Suppressor macrophage (primary cell): Measurements from ENCODE around the gene TBL1X.
"Not testable (repeated sequence)": the region's sequence is repeated elsewhere in the genome, so short reads cannot be mapped to it uniquely, and the experiment has no call there.

Experiments
- DNase-seq, 4 experiments: peaks; one replicate each; pipeline ENCODE4 v3.0.0-alpha.2; 2020 to 2022

Gene TBL1X

GRCh38 chrX:9710332-9710731, 245.5 kb downstream of the TBL1X start:
- no peak for DNase-seq

- no peak for DNase-seq
These were observed 252.5 kb downstream of the TBL1X start for GRCh38 chrX:9717376-9717775.

DNA sequence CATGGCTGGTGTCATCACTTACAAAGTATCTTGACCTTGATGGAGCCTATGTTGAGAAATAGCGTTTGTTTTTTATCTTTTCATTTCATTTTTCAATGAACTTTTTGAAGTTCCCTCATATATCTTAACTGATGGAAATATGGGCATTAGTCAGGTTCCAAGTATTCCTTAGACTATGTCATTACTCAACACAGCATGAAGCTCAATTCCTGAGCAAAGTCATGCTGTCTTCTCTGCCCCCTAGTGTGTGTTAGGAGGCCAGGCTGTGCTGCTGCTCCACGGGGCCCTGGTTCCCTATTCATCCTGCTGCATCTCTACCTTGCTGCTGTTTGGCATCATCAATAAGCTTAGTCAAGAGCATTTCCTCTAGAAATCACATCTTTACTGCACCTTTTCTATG, 259.9 kb downstream of the TBL1X start:
- no peak for DNase-seq

DNA sequence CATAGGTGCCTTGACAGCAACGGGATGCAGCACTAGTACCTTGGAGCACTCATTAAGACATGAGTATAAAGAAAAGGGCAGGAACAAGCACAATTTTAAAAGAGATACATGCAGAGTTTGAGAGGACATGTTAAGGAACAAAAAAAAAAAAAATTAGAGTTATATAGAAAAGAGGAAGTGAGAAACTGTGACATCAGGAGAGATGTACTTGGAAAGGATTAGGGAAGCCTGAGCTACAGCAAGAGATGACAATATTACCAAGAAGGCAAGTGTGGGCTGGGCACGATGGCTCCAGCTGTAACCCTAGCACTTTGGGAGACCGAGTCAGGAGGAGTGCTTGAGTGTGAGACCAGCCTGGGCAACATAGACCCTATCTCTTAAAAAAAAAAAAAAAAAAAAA, 263.4 kb downstream of the TBL1X start:
- peak; percentile 2 to 64 (median 38) for DNase-seq

DNA sequence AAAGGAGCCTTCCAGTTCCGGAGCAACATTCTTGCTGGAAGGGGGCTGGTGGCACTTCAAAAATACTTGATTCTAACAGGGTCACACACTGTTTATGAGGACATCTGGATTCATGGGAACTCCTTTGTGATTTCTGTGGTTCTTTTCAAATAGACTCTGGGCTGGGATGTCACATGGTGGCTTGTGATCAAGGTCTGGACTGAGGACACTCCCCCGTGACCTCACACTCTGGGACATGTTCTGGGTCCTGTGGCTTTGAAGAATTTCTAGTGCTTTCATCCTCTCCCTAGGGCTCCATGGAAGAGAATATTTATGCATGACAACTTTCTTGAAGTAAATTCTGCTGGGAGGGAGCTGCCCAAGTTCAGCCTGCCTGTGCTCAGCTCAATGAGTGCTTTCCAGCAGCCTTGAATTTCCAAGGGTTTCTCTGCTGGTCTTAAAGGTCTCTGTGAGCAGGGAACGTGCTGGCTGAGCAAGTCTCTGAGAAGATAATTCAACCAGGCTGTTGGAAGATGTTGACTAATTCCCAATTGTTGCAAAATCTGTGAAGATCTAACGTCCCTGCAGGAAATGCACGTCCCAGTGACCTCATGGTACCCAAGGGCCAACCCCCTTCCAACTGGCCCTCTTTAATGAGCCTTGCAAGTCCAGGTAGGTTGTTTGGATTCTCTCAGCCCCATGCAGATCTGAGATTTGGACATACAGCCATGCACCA, 264.5 kb downstream of the TBL1X start:
- DNase-seq = no peak

GRCh38 chrX:9730078-9730477, 265.2 kb downstream of the TBL1X start:
- DNase-seq = no peak

GRCh38 chrX:9730752-9731151, 265.9 kb downstream of the TBL1X start:
- no peak for DNase-seq

GRCh38 chrX:9737363-9737762, 272.5 kb downstream of the TBL1X start:
- no peak for DNase-seq

GRCh38 chrX:9738151-9738550, 273.3 kb downstream of the TBL1X start:
- DNase-seq = no peak

DNA sequence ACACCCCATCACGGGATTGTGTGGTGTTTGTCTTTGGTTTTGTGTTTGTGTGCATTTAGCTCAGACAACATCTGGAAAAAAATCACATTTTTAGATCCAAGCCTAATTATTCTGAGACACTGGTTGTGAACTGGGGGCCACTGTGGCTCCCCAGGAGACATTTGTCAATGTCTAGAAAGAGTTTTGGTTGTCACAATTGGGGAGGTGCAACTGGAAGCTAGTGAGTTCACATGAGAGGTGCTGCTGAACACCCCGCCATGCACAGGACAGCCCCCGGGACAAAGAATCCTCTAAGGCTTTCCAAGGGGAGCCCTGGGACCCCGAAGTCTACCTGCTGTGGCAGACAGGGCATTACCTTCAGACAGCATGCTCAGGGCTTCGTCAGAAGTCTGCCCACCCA, 274.3 kb downstream of the TBL1X start:
- DNase-seq = no peak

DNA sequence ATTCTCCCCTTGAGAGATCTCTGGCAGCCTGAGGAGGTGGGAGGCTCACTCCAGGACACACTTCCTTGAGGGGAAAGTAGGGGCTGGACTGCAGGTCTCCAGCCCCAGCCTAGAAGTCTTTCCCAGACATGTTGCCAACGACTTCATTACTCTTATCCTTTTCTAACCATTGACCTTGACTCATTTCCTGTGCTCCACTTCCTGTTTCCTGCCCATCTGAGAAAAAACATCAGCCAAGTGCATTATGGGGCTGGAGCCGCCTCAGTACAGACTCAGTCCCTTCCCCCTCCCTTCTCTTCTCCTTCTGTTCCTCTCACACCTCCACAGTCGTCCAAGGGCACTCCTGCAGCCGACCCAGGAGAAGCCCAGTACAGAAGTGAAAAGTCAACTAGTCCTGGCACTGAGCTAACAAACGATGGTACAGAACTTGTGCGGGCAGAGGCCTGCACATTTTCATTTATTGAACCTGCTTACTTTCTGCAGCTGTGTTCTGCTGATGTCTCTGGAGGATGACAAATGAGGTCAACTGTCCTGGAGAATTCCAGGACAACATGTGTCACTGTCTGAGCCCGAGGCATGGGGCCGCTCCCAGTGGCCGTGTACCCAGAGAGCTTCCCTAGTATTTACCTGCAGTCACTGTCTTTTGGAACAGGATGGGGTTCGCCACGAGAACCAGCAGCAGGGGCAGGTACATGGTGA, 280.7 kb downstream of the TBL1X start:
- peak in 3 of 4 experiments; percentile 6 to 18 (median 10) for DNase-seq

DNA sequence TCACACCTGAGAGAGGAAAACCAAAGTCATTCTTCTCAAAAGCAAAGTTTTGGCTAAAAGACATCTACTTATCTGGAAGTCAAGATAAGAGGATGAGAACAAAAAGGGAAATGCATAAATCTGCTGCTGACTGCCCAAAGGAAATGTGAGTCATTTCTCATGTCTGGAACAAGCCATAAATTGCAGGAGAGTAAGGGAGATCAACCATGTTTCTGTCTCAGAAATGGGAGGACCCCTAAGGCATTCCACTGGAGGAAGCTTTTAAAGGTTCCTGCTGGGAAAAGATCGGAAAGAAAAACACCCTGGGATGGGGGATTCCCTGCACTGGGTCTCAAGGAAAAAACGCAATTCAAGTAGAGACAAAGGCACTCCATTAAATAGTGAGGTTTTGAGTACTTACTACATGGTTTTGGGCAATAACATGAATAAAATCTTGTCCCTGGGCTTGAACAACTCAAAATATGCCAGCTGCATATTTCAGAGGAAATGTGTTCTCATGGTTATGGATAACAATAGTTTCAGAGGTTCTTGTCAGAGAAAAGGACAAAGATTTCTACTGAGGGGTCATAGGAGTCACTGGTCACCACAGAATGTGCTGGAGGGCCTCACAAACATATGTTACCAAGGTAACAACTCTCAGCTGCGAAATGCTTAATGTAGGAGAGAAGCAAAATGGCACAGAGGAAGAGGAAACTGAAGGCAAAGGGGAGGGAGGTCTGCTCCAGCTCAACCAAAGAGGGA, 281.5 kb downstream of the TBL1X start:
- DNase-seq = peak in 2 of 4 experiments; percentile 25 to 26

- no peak for DNase-seq
These were observed 282.8 kb downstream of the TBL1X start for GRCh38 chrX:9747644-9748043.

DNA sequence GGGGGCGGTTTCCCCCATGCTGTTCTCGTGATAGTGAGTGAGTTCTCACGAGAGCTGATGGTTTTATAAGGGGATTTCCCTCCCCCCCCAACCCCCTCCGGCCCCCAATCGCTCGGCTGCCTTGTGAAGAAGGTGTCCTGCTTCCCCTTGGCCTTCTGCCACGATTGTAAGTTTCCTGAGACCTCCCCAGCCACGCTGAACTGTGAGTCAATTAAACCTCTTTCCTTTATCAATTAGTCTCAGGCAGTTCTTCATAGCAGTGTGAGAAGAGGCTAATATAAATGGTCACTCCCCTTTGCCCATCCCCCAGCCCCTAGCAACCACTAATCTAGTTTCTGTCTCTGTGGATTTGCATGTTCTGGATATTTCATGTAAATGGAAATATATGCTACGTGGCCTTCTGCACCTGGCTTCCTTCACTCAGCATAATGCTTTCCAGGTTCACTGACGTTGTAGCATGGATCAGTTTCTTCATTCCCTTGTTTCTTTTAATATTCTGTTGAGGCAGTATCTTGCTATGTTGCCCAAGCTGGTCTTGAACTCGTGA, 284.4 kb downstream of the TBL1X start:
- DNase-seq = no peak

GRCh38 chrX:9757366-9757765, 292.5 kb downstream of the TBL1X start:
- DNase-seq = no peak

DNA sequence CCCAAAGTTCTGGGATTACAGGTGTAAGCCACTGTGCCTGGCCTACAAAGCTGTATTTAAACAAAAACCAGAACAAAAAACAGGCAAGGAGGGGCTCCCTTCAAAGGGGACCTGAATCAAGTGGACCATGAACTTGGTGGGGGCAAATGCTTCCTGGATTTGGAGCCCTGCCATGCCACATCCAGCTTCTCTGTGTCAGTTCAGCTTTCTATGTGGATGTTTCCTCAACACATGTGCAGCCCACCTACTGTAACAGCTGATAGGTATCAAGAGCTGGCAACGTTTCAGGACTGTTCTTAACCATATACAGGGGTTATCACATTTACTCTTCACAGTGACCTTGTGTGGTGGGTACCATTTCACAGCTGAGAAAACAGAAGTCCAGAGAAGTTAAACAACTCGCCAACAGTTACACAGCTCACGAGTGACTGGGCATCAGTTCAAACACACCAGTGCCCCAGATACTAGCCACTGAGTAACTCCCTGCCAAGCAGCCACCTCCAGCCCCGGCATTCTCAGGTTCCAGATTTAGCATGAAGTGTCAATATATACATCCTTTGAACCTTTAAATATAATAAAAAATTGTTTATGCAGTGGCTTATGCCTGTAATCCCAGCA, 293.3 kb downstream of the TBL1X start:
- DNase-seq = no peak

GRCh38 chrX:9759337-9759736, 294.5 kb downstream of the TBL1X start:
- DNase-seq = no peak

DNA sequence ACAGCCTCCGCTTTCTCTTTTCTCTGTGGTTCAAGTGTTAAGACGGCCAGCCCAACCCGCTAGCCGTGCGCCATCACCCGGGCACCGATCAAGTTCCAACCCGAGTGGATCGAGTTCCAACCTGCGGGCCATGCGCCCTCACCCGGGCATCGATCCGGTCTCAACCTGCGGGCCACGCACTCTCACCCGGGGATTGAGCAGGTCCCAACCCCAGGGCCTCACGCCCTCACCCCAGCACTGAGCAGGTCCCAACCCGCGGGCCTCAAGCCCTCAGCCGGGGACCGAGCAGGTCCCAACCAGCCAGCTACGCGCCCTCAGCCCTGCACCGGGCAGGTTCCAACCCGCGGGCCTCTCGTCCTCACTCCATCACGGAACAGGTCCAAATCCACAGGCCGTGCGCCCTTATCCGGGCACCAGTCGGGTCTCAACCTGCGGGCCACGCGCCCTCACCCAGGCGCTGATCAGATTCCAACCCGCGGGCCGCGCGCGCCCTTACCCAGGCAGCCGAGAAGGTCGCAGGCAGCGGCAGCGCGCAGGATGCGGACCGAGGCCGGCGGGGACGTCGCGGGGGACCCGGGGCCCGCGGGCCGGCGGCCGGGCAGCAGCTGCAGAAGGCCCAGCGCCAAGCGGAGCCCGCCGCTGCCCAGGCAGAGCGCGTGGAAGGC, 300.3 kb downstream of the TBL1X start:
- no peak for DNase-seq

- DNase-seq = no peak
These were observed 300.9 kb downstream of the TBL1X start, which contains the start of gene GPR143 for GRCh38 chrX:9765737-9766097. GPR143 (minus strand) TSS chrX:9765847; CDS start chrX:9765817, 30 bp downstream.

- no peak for DNase-seq
These were observed 302.5 kb downstream of the TBL1X start for GRCh38 chrX:9767375-9767774.

DNA sequence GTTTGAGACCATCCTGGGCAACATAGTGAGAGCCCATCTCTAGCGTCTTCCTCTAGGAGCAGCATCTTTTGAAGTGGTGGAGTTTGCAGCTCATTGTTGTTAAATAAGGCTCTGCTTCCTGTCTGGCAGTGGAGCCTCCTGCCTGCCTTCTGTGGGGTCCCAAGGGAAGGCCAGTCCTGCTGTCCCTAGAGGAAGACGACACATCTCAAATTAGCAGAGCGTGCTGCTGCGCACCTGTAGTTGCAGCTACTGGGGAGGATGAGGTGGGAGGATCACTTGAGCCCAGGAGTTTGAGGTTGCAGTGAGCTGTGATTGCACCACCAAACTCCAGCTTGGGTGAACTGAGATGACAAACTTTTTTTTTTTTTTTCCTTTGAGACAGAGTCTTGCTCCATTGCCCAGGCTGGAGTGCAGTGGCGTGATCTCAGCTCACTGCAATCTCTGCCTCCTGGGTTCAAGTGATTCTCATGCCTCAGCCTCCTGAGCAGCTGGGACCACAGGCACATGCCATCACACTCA, 303.5 kb downstream of the TBL1X start:
- not testable (repeated sequence) for DNase-seq

- DNase-seq = no peak
These were observed 305.5 kb downstream of the TBL1X start for GRCh38 chrX:9770319-9770718.
